ENCODE measurements around the gene ATP8A2. TPM values are rescaled to one million over a fixed set of nuclear protein-coding genes. Genes with fewer than 3 reads are reported as not detected.

Gene ATP8A2
- total and polyA plus RNA-seq, 2 of the 8 experiments (the other 6 are each of a cell fraction or from before 2014, with no cell fraction given): 2.4 to 8.3 TPM

DNA sequence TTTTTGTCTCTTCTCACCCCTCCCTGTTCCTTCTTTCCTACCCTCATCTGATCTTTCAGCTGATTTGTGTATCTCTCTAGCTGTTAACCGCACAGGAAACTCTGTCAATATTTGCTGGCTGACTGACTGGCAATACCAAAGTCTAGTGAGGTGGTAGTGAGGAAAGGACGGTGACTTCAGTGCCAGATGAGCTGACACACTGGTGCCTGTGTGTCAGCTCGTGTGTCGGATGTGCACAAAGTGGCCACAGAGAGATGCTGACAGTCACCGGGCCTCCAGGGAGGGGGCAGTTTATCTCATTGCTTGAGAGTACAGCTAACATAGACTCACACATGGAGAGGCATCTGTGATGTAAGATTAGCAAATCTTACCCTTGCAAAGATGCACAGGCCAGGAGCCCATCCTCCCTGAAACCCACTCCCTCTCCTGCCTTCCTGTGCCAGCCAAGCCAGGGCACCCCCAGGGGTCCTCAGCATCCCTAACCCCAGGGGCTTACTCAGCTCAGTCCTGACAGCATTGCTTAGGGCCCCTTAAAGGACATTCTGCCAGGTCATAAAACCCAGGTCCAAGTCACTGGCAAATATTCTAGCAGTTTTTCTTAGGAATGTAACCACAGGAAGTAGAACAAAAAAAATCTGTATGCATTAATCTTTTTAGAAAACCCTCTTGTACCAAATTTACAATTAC is 599.8 kb downstream of the ATP8A2 start (continued):
- TF ChIP-seq CHD7 (IDR thresholded peaks at IDR 0.05; ENCODE audit: insufficient replicate concordance, low read length) (peak; percentile 3), POLR2AphosphoS5 (IDR thresholded peaks at IDR 0.05; ENCODE audit: low read depth, low read length) (peak; percentile 82; the same call in 1 of the 2 replicates), SIX5 (IDR thresholded peaks at IDR 0.05; ENCODE audit: low read depth, low read length) (no peak), TCF12 (IDR thresholded peaks at IDR 0.05; ENCODE audit: low read depth, low read length) (0 out of 2 replicates have a peak, but pooled peaks have one; percentile 71)

All from H1 (cell line).